Stimulated activated CD4-positive, alpha-beta T cell treated with anti-CD3 and anti-CD28 coated beads, Interleukin-4, amount 100 ng/mL, for 24 hours (primary cell): ENCODE results near the gene PRDM12.
"Not testable (repeated sequence)": the region's sequence is repeated elsewhere in the genome, so short reads cannot be mapped to it uniquely, and the experiment has no call there.

Experiments used
- DNase-seq: peaks from one replicate; pipeline ENCODE4 v3.0.0-alpha.2; 2020

Gene PRDM12

GRCh38 chr9:130665431-130666392, 1.3 kb downstream of the PRDM12 start:
- DNase-seq: no peak

DNA sequence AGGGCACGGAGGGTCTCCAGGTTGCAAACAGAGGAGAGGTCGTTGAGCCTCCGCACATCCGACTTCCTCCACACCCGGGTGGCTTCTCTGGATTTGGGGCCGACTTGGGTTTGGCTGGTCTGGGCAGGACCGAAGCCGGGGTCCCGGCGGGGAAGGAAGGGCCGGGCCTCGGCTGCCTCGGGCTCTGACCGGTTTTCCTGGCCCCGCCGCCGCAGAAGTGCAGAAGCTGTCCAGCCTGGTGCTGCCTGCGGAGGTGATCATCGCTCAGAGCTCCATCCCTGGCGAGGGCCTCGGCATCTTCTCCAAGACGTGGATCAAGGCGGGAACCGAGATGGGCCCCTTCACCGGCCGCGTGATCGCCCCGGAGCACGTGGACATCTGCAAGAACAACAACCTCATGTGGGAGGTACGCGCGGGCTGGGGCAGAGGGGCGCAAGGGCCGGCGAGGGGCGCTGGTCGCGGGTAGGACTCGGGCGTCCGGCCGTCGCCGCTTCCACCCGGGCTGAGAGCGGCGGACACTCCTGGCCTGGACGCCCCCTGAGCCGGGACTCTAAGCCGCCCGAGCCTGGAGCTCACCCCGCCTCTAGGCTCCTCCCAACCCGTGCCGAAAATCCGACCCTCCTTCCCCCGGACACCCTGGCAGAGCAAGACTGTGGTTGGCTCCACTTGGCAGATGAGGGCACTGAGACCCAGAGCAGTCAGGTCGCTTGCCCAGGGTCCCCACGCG, 2.2 kb downstream of the PRDM12 start:
- no peak for DNase-seq

DNA sequence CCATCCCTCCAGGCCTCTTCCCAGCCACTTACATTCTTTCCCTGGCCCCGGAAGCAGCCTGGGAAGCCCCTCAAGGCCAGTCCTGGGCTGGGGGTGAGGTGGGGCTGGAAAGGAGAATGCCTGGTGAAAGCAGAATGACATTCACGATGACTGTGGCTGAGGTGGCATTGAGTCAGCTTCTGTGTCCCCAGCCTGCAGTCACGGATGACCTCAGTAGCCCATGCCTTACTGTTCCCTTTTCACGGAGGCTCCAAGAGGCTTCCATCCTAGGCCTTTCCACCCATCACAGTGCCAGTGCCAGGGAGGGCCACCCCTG, 2.7 kb downstream of the PRDM12 start:
- no peak for DNase-seq

DNA sequence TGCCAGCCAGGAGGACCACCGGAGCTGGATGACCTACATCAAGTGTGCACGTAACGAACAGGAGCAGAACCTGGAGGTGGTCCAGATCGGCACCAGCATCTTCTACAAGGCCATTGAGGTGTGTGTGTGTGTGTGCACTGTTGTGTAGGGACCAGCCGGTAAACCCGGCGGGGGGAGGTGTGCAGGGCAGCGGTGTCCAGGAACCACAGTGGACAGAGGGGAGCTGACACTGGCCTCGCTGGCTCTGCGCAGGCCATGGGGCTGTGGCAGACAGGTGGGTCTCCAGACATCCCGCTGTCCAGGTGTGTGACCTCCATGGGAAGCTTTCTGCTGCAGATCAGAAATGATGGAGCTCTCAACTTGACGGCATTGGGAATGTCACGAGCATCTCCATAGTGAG, 3.8 kb downstream of the PRDM12 start:
- no peak for DNase-seq

DNA sequence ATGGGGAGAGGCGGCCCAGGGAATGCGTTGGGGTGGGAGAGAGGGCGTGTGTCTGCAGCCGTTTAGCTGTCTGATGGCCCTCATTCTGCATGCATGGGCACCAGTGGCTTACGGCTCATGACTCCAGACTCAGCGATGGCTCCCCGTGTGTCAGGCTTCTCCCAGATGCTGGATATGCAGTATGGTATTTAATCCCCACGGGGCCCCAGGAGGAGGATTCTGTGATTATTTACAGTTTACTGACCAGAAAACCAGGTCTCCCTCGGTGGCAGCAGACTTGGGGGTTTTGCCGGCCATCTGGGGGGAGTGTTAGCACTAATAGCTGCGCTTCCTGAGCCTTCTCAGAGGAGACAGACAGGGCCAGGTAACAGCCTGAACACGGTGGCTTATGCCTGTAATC, 4.3 kb downstream of the PRDM12 start:
- DNase-seq: no peak

GRCh38 chr9:130669965-130670364, 5.6 kb downstream of the PRDM12 start:
- no peak for DNase-seq

- no peak for DNase-seq
These were observed 6.2 kb downstream of the PRDM12 start for GRCh38 chr9:130670644-130671043.

GRCh38 chr9:130672466-130672865, 8.1 kb downstream of the PRDM12 start:
- no peak for DNase-seq

DNA sequence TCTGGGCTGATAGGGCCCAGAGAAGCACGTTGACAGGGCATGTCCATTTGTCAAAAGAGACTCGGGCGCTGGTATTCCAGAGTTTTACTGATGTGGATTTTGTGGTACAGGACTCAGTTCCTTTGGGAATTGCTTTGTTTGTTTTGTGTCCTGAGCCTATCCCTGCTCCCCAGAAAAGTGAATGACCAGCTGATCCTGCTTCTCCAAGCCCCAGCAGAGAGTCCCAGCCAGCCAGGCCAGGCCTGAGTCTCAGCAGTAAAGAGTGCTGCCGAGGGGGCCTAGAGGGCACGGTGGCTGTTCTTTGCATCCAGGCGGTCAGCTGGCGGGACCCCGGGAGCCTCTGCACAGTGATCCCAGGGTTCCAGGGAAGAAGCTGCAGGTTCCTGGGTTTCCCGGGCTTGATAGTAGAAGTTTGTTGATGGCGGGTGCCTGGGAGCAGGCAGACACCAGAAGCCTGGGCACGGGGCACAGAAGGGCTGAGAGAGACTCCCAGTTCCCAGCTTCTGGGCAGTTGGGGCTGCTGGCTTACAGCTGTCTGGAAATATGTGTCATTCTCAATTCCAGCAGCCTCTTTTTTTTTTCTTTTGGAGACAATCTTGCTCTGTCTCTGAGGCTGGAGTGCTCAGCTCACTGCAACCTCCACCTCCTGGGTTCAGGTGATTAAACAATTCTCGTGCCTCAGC, 8.7 kb downstream of the PRDM12 start:
- no peak for DNase-seq

- DNase-seq: no peak
These were observed 11.0 kb downstream of the PRDM12 start for GRCh38 chr9:130675396-130675795.

- DNase-seq: no peak
These were observed 12.9 kb downstream of the PRDM12 start for GRCh38 chr9:130677252-130677651.

DNA sequence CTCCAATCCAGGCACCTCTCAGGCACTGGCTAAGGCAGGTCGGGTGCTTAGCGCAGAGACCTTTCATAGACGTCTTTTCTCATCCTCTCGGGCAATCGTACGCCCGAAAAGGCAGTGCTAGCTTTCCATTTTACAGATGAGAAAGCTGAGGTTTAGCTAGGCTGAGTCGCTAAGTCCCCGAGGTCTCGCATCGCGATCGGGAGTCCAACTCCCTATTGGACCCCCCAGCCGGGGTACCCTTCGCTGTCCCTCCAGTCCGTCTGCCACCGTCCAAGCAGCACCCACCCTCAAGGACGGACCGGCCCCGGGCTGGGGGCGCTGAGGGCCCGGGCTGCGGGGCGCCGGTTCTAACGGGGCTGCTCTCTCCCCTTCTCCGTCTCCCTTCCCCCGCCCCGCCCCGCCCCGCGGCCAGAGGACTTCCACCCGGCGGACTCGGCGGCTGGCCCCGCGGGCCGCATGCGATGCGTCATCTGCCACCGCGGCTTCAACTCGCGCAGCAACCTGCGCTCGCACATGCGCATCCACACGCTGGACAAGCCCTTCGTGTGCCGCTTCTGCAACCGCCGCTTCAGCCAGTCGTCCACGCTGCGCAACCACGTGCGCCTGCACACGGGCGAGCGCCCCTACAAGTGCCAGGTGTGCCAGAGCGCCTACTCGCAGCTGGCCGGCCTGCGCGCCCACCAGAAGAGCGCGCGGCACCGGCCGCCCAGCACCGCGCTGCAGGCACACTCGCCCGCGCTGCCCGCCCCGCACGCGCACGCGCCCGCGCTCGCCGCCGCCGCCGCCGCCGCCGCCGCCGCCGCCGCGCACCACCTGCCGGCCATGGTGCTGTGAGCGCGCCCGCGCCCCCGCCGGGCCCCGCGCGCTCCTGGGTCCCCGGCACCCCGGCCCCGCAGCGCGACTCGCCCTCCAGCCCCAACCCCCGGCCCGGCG, 16.7 kb downstream of the PRDM12 start:
- DNase-seq: peak; percentile 67

GRCh38 chr9:130681769-130682420, 17.5 kb downstream of the PRDM12 start:
- no peak for DNase-seq

GRCh38 chr9:130682421-130683121, 18.2 kb downstream of the PRDM12 start:
- peak; percentile 68 for DNase-seq

- no peak for DNase-seq
These were observed 20.7 kb downstream of the PRDM12 start for GRCh38 chr9:130685104-130685503.

DNA sequence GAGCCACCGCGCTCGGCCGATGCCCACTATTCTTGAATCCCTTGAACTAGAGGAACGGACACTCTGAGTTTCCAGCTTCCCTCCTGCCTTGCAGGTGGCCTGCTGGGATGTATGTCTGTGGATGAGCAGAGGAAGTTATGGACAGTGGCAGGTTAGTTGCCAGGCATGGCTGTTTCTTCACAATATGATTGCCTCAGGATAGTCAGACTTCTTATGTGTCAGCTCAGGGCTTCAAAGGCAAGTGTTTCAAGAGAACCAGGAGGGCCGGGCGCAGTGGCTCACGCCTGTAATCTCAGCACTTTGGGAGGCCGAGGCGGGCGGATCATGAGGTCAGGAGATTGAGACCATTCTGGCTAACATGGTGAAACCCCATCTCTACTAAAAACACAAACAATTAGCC, 21.6 kb downstream of the PRDM12 start:
- DNase-seq: not testable (repeated sequence)

DNA sequence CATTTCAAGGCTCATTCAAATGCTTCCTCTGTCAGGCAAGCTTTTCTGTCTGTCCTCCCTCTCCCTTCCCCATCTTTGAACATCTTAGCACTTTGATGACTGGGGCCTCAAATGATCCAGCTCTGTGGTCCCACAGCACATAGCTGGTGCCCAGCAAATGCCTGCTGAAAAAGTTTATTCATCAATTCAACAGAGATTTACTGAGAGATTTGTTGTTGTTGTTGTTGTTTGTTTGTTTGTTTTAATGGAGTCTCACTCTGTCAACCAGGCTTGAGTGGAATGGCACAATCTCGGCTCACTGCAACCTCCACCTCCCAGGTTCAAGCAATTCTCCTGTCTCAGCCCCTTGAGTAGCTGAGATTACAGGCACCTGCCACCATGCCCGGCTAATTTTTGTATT, 23.2 kb downstream of the PRDM12 start:
- no peak for DNase-seq

GRCh38 chr9:130688072-130688471, 23.7 kb downstream of the PRDM12 start:
- DNase-seq: no peak

DNA sequence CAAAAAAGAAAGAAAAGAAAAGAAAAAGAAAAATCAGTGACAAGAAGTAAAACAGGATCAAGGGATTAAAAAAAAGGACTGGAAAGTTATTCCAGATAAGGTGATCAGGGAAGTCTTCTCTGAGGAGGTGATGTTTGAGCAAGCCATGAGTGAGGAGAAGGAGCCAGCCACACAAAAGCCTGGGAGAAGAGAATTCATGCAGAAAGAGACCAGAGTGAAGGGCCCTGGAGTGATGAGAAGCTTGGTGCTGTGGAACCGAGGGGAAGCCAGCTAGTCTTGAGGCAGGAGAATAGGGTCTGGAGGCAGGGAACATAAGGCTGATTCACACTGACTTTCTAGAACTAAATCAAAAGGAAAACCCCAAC, 25.2 kb downstream of the PRDM12 start:
- DNase-seq: no peak

DNA sequence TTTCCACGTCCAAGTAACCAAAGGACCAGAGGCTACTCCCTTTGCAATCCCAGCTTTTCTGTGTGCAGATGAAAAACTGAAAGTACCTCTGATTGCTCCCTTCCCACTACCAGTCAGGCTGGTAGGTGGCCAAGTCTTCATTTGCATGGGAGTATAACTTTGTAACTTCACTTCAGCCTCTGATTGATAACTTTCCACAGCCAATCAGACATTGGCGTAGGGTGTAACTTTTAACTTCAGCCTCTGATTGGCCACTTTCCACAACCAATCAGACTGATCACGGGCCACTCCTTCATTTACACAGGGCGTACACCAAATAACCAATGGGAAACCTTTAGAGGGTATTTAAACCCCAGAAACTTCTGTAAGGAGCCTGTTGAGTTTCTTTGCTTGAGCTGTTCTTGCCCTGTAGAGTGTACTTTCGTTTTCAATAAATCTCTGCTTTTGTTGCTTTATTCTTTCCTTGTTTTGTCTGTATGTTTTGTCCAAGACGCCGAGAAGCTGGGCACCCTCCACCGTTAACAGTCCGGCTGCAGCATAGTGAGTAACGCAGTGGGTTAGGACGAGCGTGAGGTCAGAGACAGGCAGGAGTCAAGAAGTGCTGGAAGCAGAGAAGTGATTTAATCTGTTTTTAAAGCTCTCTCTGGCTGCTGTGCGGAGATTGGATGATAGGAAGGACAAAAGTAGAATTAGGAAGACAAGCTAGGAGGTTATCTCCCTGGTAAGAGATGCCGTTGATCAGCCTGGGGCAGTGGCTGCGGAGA, 25.7 kb downstream of the PRDM12 start:
- DNase-seq: no peak

DNA sequence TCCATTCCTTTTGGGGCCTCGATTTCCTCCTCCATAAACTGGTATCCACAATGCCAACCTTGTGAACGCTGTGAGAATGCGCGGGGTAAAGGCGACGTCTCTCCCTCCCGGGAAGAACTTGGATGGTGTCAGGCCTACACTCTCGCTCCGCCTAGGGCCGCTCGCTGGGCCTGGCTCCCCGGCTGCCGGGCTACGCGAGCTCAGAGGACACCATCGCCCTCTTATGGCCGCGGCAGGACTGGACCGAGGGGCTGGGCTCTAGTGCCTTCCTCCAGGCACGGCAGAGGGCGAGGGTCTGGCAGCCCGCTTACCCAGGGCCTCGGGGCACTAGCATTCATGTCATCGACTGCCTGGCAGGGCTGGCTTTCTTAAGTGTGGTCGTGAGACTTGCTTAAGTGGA, 27.9 kb downstream of the PRDM12 start:
- no peak for DNase-seq
